Stimulated activated CD4-positive, alpha-beta T cell treated with anti-CD3 and anti-CD28 coated beads, TNF-alpha, amount 100 ng/mL, for 48 hours (primary cell): ENCODE data around the gene MFF.

Experiments
- DNase-seq, 3 donors: peaks; one replicate each; pipeline ENCODE4 v3.0.0-alpha.2; 2020; ENCODE audit warnings: low read depth in 3 of 3

The MFF gene

GRCh38 chr2:227406177-227407031 is 81.4 kb downstream of the MFF start:
- no peak for DNase-seq
